Measurements from ENCODE around the gene ADK.
"Not testable (repeated sequence)": the region's sequence is repeated elsewhere in the genome, so short reads cannot be mapped to it uniquely, and the experiment has no call there.

The ADK gene

DNA sequence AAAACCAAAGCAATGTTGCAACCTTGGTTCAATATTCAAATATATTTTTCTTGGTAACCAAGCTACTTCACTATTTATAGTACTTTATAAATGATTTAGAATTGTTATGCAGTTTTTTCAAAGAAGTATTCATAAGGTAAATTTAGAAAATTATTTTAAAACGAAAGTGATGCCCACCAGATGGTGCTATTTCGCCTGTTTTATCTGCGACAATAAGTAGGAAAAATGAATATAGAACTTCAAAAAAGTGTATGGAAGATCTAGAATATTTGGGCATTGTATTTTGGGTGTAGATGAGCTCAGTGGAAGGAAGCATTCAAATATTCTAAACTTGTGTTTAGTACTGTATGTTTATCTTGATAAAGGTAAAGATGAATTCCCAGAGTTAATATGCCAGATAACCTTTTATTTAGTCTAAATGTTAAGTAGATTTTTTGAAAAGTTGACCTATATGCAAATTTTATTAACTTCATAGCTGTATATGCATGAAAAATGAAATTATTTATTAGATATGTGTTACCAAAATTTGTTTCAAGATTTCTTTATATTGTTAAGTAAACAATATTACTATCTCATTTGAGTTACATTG, 93.2 kb downstream of the ADK start:
- DNase-seq, result no peak

DNA sequence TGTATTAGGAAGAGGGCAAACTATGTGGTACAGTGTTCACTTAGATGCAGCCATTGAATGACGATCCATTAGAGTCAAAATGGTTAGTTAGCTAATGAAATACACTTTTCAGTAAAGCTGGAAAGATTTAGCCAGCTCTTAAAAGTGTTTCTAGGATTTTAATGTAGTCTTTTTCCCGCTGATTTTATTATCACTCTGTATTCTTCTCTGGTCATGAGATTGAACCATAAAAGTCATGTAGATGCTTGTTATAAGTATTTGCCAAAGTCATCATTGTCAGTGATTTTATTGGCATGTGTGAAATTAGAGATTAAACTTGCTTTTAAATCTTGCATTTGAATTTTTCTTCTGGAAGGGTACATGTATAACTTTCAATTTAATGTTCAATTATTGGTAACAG, 93.8 kb downstream of the ADK start:
- no peak for DNase-seq

DNA sequence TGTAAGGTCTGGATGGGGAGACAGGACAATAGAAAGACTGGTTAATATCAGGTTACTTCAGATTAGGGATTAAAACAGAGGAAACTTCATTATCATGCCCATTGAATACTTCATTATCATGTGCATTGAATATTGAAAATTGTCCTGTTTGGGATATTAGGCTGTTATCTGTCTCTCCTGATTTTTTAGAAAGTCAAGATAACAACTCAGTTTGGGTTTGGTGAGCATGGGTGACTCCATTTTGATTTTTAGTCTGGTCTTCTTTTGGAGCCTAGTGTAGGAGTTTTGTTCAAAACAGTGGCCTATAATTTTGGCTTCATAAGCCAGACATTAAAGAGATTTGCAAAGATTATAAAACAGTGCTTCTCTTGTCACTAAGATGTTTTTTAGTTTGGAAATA, 95.5 kb downstream of the ADK start:
- no peak for DNase-seq

DNA sequence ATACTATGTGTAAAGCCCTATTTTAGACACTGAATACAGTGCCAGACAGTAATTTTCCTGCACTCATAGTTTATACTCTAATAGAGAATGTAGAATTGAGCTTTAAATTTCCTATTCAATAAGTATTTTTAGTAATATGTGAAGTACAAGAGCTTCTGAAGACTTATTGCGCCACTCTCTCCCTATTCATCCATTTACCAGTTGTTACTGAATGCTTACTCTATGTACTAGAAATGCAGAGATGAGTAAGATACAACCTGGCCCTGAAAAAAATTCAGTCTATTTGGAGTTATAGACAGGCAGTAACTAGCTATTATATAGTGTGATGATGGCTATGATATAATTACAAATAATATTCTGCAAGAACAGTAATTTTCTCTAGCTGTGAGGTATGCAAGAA, 98.8 kb downstream of the ADK start:
- DNase-seq, result no peak

DNA sequence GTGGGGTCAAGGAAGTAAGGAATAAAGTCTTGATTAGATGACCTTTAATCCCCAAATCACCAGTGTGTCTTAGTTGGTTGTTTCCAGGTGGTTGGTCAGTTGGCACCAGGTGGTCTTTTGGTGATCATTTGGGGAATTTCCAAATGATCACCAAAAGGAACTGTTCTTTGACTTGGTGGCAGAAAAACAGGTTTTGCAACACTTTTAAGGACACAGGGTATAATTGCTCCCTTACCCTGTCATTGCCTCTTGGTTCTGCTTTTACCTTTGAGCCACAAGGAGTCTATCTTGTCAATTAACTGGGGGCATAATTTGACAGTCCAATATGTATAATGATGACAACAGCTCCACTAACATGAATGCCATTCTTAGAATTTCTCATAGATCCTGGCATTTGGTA, 104.2 kb downstream of the ADK start:
- no peak for DNase-seq

DNA sequence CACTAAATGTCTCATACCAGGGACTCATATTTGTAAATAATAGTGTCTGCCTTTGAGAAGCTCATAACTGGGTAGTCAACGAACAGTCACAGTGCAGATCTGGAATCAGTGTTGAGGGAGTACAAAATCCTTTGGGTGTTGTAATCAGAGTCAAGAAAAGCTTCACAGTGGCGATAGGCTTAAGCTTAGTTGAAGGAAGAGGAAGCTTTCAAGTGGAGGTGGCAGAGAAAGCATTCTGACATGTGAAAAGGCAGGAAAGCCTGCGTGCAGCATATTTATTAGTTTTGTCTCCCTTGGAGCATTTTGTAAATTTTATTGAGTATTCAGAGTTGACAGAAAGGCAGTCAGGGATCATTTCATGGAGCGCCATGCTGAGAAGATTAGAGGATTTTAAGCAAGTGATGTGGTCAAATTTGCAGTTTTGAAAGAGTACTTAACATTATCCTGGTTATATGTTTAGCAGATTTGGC, 104.9 kb downstream of the ADK start:
- DNase-seq, result no peak

DNA sequence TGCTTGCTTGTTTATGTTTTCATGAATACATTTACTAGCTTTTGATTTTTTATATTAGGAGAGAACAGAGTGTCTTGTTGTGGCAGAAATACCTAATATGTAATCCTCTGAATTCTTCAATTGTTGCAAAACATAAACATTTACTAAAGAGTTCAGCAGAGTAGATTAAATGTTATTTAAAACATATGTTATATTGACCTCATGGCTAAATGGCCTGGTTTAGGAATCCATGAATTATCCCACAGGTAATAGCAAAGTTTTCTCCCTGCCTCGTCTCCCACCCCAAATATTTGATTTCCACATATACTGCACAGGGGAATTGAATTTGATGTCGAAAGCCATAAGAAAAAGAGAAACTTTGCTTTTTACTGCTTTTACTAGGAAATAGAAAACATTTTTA, 111.8 kb downstream of the ADK start:
- no peak for DNase-seq

DNA sequence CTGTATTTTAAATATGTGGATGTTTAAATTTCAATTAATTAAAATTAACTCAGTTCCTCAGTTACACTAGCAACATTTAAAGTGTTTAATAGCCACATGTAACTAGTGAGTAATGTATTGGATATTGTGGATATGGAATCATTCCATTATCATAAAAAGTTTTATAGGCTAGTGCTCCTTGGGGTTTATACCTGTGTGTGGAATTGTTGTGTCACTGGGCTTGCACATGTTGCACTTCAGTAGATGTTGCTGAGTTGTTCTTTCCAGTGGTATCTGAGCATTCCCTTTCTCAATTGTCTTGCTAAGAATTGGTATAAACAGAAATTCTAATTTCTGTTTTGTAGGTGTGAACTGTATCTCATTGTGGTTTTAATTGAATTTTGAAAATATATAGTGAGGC, 113.0 kb downstream of the ADK start:
- DNase-seq, result no peak

DNA sequence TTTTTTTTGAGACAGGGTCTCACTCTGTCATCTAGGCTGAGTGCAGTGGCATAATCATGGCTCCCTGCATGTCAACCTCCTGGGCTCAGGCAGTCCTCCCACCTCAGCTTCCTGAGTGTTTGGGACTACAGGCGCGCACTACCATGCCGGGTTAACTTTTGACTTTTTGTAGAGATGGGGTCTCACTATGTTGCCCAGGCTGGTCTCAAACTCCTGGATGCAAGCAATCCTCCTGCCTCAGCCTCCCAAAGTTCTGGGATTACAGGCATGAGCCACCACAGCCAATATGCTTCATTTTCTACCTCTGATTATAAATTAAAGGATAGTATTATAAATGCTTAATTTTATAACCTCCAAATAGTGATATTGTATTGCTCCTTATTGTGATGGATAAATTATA, 121.3 kb downstream of the ADK start:
- DNase-seq, result no peak

DNA sequence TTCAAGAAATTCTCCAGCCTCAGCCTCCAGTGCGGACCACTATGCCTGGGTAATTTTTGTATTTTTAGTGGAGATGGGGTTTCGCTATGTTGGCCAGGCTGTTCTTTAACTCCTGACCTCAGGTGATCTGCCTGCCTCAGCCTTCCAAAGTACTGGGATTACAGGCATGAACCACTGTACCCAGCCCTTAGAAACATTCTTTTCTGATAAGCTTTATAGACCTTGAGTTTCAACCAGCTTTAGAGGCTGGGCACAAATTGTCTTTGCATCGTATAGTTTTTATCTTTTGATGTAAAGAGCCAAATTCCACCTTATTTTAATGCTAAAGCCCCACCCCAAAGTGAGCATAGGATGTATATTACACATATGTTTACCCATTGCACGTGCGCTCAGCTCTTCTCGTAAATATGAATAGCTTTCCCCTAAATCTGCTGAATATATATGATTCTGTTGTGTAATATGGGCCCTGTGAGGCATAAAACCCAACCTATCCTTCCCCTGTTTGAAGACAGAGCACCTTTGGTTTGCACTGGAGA, 124.8 kb downstream of the ADK start:
- DNase-seq, result no peak

DNA sequence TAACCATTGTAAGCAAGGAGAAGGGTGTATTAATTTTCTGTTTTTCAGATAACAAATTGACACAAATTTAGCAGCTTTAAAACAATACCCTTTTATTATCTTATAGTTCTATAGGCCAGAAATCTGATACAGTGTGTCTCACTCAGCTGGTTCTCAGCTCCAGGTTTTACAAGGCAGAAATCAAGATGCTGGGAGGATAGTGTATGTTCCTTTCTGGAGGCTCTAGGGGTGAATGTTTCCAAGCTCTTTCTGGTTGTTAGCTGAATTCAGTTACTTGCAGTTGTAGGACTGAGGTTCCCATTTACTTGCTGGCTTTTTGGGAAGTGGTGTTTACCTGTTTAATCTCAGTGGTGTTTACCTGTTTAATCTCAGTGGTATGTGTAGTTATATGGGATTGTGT, 125.4 kb downstream of the ADK start:
- DNase-seq, result no peak

DNA sequence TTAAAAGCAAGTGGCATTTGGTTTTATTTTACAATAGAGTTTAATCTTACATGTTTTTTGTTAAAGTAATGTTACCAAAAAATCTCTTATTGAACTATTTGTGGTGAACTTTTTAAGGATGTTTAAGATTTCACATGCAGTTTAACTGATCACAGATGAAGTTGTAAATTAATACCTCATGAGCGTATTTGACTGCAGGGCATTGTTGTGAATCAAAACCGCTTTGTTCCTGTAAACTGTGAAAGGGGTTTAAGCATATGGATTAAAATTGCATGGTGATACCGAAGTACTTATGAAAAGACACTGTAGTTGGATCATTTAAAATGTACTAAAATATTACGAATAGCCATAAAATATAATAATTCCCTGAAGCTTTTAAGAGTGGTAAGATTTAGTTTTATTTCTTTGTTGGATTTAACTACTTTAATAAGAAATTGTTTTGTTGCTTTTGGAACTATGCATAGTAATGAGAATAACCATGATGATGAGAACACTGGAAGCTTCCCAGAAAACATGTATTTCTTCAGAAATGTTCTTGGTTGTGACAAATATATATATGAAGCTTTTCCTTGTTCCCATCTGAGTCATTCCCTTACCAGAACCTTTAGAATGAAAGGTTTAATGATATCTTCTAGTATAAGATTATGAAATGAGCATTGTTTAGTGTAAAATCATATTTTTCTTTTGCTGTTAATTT, 131.3 kb downstream of the ADK start:
- no peak for DNase-seq

DNA sequence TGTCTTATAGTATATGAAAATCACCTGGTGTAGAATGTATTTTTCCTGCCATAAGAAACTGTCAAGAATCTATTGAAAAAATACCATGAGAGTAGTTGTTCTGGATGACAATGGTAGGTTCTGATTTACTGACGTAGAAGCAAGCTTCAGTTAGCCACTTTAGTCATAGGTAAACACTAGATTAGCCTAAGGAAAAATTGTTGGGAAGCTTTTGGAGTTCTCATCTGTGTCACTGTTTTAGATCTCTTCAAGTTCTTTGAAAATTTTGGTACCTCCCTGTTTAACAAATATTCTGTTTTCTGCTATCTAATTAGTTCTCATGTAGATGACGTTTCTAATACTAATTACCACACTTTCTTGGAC, 131.8 kb downstream of the ADK start:
- no peak for DNase-seq

DNA sequence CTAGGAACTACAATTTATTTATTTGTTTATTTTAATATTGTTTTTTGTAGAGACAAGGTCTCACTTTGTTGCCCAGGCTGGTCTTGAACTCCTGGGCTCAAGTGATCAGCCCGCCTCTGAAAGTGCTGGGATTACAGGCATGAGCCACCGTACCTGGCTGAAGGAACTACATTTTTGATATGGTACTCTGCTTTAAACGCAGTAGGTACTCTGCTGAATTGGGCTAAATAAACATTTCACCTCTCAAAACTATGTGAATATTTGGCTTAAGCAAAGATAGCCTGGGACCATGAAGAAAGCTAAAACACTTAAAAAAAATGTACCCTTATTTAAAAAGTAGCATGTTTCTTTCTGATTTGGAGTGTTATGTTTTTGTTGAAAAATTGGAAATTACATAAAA, 138.2 kb downstream of the ADK start:
- DNase-seq, result no peak

DNA sequence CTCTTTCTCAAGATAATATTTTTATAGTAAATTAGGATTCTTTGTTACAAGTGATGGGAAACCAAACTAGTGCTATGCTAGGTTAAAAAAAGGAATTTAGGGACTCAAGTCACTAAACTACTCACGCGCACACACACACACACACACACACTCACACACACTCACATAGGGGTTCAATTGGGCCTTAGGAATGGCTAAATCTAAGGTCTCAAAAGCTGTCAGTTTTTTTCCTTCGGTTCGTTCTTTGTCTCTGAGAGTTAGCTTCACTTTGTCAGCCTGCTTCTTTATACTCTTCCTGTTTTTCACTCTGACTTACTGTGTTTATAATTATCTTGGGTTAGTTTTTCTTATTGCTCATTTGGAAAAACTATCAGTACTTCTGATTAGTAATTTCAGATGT, 138.9 kb downstream of the ADK start:
- DNase-seq, result no peak

DNA sequence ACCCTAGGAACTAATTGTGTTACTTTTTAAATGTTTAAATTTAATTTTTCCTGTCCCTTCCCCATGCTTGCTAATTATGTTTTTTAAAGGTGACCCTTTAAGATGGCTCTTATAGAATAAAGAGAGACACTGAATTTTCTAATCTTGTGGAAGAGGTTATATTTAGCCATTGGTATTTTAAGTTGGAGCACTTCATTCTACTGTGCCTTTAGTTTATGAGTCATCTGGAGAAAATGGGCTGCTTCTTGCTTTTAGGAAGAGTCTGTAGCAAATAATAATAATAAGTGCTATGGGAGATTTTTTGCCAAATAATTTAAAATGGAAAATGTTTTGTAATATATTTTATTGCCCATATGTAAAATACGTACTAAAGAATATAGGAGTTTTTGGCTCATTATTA, 139.7 kb downstream of the ADK start:
- DNase-seq, result no peak

DNA sequence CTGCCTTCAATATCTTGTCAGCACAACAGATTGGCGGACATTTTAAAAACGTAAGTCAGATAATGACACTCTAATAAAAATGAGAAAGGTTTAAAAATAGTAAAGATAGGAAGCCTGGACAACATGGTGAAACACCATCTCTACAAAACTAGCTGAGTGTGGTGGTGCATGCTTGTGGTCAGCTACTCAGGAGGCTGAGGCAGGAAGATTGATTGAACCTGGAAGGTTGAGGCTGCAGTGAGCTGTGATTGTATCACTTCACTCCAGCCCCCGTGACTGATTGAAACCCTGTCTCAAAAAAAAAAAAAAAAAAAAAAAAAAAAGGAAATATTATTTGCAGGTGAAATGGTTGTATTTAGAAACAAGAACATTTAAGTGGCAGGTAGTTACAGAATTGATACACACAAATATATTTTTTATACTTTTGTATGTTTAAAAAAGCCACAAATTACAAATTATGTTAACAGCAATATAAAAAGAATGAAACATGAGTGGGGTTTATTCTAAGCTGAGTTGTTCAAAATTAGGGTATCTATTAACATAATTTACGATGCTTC, 141.9 kb downstream of the ADK start:
- no peak for DNase-seq

DNA sequence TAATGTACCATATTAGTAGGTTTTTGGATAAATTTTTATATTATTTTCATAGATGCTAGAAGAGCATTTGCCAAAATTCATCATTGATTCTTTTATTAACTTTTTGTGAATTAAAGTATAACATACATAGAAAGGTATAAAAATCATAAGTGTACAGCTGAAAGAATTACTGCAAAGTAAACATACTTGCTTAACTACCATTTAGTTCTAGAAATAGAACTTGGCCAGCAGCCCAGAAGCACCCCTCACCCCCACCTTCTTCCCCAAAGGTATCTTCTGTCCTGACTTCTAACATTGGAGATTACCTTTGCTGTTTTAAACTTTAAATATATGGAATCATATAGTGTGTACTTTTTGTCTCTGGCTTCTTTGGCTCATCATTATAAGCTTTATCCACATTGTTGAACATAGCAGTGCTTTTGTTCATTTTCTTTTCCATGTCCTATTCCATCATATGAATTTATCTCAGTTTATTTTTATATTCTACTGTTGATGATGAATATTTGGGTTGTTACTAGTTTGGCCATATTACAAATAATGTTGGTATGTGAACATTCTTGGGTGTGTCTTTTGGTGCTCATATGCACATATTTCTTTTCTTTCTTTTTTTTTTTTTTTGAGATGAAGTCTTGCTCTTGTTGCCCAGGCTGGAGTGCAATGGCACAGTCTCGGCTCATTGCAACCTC, 142.8 kb downstream of the ADK start:
- DNase-seq, result no peak

DNA sequence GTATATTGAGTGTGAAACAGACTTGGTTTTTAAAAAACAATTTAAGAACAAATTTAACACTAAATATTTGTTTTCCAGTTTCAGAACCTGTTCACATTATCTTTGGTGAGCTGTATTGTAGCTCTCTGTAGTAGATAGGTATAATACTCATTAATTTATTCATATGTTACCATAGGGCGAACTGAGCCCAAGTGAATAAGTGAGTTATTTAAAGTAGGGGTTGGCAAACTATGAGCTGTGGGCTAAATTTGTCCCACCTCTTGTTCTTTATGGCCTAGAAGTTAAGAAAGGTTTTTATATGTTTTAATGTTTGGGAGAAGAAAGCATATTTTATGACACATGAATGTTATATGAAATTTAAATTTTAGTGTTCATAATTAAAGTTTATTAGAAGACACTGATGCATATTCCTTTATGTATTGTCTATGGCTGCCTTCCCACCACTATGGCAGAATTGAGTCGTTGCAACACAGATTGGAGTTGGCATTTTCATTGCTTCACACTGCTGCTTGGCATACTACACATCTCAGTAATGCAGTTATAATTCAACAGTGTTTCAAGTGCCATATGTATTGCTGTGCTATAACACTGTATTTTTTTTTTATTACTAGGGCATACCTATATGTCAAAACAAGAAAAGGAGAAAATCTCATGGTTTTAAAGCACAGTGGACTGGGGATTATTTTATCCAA, 146.5 kb downstream of the ADK start:
- DNase-seq, result no peak

DNA sequence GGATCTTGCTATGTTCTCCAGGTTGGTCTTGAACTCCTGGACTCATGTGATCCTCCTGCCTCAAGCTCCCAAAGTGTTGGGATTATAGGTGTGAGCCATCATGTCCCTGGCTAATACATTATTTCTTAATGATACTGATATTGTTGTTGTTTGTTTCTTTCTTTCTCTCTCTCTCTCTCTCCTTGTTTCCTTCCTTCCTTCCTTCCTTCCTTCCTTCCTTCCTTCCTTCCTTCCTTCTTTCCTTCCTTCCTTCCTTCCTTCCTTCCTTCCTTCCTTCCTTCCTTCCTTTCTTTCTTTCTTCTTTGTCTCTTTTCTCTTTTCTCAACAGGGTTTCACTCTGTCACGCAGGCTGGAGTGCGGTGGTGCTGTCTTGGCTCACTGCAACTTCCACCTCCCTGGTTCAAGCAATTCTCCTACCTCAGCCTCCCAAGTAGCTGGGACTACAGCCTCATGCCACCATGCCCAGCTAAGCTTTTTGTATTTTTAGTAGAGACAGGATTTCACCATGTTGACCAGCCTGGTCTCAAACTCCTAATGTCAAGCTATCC, 149.1 kb downstream of the ADK start:
- DNase-seq, result not testable (repeated sequence)

DNA sequence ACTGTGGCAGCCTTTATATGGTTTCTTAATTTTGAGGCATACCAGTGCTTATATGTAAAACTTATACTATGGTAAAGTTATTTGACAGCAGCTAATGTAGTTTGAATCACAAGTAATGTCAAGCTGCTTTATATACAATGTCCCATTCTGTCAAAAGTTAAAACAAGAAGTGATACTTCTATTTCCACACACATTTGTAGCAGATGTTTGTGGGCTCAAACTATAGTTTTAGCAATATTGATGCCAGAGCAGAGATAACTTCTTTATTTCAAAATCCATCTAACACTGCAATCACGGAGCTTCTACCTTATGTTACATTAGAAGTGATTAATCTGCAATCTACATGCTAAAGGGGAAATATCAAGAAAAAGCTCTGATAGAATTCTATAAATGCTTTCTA, 149.6 kb downstream of the ADK start:
- no peak for DNase-seq

DNA sequence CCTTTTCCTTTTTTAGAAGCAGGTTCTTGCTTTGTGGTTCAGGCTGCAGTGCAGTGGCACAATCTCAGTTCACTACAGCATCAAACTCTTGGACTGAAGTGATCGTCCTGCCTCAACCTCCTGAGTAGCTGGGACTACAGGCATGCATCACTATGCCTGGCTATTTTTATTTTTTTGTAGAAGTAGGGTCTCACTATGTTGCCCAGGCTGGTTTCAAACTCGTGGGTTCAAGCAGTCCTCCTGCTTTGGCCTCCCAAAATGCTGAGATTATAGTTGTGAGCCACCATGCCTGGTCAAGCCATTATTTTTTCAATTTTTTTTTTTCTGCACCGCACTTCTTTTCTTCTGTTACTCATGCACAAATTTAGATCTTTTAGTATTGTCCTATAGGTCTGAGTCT, 154.7 kb downstream of the ADK start:
- no peak for DNase-seq
